Neural progenitor cell (in vitro differentiated cells): Measurements from ENCODE around the gene MEI1.

ENCODE experiments used
- EZH2 ChIP-seq: fragments of 200-600 bp; sonication (generic); IDR thresholded peaks from 2 replicates; pipeline ENCODE4 v1.6.1; 2017; ENCODE audit warnings: antibody characterized with exemption, mild to moderate bottlenecking, moderate library complexity
- TF ChIP-seq, protein P1 (sequence below): fragments of 200-600 bp; sonication (generic); IDR thresholded peaks from 2 replicates; pipeline ENCODE4 v1.5.1; 2017; ENCODE audit warnings: antibody characterized with exemption, mild to moderate bottlenecking

- TF ChIP-seq, protein P1, sequence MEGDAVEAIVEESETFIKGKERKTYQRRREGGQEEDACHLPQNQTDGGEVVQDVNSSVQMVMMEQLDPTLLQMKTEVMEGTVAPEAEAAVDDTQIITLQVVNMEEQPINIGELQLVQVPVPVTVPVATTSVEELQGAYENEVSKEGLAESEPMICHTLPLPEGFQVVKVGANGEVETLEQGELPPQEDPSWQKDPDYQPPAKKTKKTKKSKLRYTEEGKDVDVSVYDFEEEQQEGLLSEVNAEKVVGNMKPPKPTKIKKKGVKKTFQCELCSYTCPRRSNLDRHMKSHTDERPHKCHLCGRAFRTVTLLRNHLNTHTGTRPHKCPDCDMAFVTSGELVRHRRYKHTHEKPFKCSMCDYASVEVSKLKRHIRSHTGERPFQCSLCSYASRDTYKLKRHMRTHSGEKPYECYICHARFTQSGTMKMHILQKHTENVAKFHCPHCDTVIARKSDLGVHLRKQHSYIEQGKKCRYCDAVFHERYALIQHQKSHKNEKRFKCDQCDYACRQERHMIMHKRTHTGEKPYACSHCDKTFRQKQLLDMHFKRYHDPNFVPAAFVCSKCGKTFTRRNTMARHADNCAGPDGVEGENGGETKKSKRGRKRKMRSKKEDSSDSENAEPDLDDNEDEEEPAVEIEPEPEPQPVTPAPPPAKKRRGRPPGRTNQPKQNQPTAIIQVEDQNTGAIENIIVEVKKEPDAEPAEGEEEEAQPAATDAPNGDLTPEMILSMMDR, result no peak
- TF ChIP-seq EZH2, result no peak
Measured at GRCh38 chr22:41757502-41757901, 58.2 kb downstream of the MEI1 start.
